Lower leg skin (tissue), 3 donors: Measurements from ENCODE around the gene ZNF618.

Source experiments
- CTCF ChIP-seq, 3 donors: fragments of 450-650 bp; IDR thresholded peaks; one replicate each; pipeline ENCODE4 v1.5.1; 2016; ENCODE audit warnings: antibody characterized with exemption in 3 of 3, mild to moderate bottlenecking in 3 of 3, moderate library complexity in 2 of 3
- POLR2A ChIP-seq, 2 donors: fragments of 450-650 bp; IDR thresholded peaks; one replicate each; pipeline ENCODE4 v1.6.1; 2016 to 2017; ENCODE audit warnings: antibody characterized with exemption in 2 of 2, mild to moderate bottlenecking in 1 of 2, moderate library complexity in 1 of 2

GRCh38 chr9:113935677-113936380 is 59.7 kb downstream of the ZNF618 start:
- TF ChIP-seq CTCF (IDR thresholded peaks at IDR 0.05): no peak
- no peak for TF ChIP-seq POLR2A (IDR thresholded peaks at IDR 0.05)
